Measurements from ENCODE around the gene SCD. TPM values are rescaled to one million over a fixed set of nuclear protein-coding genes. Genes with fewer than 3 reads are reported as not detected.

Gene SCD
- total and polyA plus RNA-seq, 7 donors: 4.2 to 199 (median 13.6) TPM

- peaks cover 0 to 45% (median 10%) of the 10 kb centered on the region in 3 donors for H3K27me3 ChIP-seq
- intact Hi-C loops (cut with DNase I): no loop called here
- WGBS, 2 donors: 61 to 69% methylated on average over 5 of the region's 5 CpGs
- TF ChIP-seq EP300 (IDR thresholded peaks at IDR 0.05) (no peak), POLR2A (IDR thresholded peaks at IDR 0.05) (no peak), CTCF (IDR thresholded peaks at IDR 0.05) (no peak), POLR2AphosphoS5 (IDR thresholded peaks at IDR 0.05) (no peak)
- H3K36me3 ChIP-seq: no peaks in the 10 kb centered on the region
- H3K4me1 ChIP-seq: peaks cover 0 to 9% (median 6%) of the 10 kb centered on the region in 4 donors
- no peak within 1 kb of the TSS for H3K27ac ChIP-seq
- DNase-seq: no peak
- no peaks in the 10 kb centered on the region for H3K9me3 ChIP-seq
- no peak within 1 kb of the TSS for H3K4me3 ChIP-seq
Observed at GRCh38 chr10:100330079-100330478, 17.0 kb upstream of the SCD start, which contains the start of gene PKD2L1. TSS of gene PKD2L1 (minus strand) at chr10:100330228. CDS start at chr10:100330103, 125 bp downstream.

GRCh38 chr10:100333106-100333505 is 13.9 kb upstream of the SCD start:
- Histone ChIP-seq H3K27ac (no peak overlapping the region), H3K27me3 (peaks cover 0 to 47% (median 10%) of the 10 kb centered on the region in 3 donors), H3K36me3 (no peaks in the 10 kb centered on the region), H3K4me1 (no peaks in the 10 kb centered on the region), H3K4me3 (no peak overlapping the region), H3K9me3 (no peaks in the 10 kb centered on the region)
- WGBS, 2 donors: 62 to 80% methylated on average over 4 of the region's 4 CpGs
- DNase-seq: no peak
- intact Hi-C loops (cut with DNase I): no loop called here
- TF ChIP-seq POLR2AphosphoS5 (IDR thresholded peaks at IDR 0.05) (no peak), EP300 (IDR thresholded peaks at IDR 0.05) (no peak), POLR2A (IDR thresholded peaks at IDR 0.05) (no peak), CTCF (IDR thresholded peaks at IDR 0.05) (no peak)

- TF ChIP-seq EP300 (IDR thresholded peaks at IDR 0.05) (no peak), CTCF (IDR thresholded peaks at IDR 0.05) (no peak), POLR2A (IDR thresholded peaks at IDR 0.05) (no peak), POLR2AphosphoS5 (IDR thresholded peaks at IDR 0.05) (no peak)
- 85 to 86% methylated on average over 2 of the region's 2 CpGs for WGBS, 2 donors
- Histone ChIP-seq H3K27ac (no peak overlapping the region), H3K9me3 (no peaks in the 10 kb centered on the region), H3K4me1 (no peaks in the 10 kb centered on the region), H3K27me3 (peaks cover 0 to 47% (median 10%) of the 10 kb centered on the region in 3 donors), H3K4me3 (no peak overlapping the region), H3K36me3 (no peaks in the 10 kb centered on the region)
- intact Hi-C loops (cut with DNase I): no loop called here
- no peak for DNase-seq
Observed at GRCh38 chr10:100333661-100334440, 13.2 kb upstream of the SCD start.

- H3K4me1 ChIP-seq: no peaks in the 10 kb centered on the region
- intact Hi-C loops (cut with DNase I): loop anchor here (5.0 kb wide), 1 partner anchor 38 kb away; no protein-coding TSS in a partner anchor
- WGBS, 2 donors: 82 to 88% methylated on average over 9 of the region's 9 CpGs
- H3K27ac ChIP-seq: no peak overlapping the region
- no peak for DNase-seq
- no peaks in the 10 kb centered on the region for H3K9me3 ChIP-seq
- no peak overlapping the region for H3K4me3 ChIP-seq
- TF ChIP-seq EP300 (IDR thresholded peaks at IDR 0.05): no peak
- TF ChIP-seq POLR2AphosphoS5 (IDR thresholded peaks at IDR 0.05): no peak
- TF ChIP-seq CTCF (IDR thresholded peaks at IDR 0.05): no peak
- TF ChIP-seq POLR2A (IDR thresholded peaks at IDR 0.05): no peak
- H3K36me3 ChIP-seq: no peaks in the 10 kb centered on the region
- H3K27me3 ChIP-seq: peaks cover 0 to 39% (median 7%) of the 10 kb centered on the region in 3 donors
Observed at GRCh38 chr10:100334762-100335161, 12.3 kb upstream of the SCD start.

Measured in sigmoid colon (tissue), 7 donors.